Panc1 (cell line): Measurements from ENCODE around the gene MTCH1. TPM values are rescaled to one million over a fixed set of nuclear protein-coding genes. Genes with fewer than 3 reads are reported as not detected.

Experiments used
- ATAC-seq: fragments of 200-7000 bp; cut with Tn5 transposase; 2 replicates; pipeline ENCODE4 v1.9.1; 2020; ENCODE audit warnings: mild to moderate bottlenecking, moderate library complexity
- BruUV-seq: library from RNA; stranded (reverse); fragments of 400-500 nt; replicated peaks from 2 replicates; lab custom pipeline; 2021; lab: Mats Ljungman, UMichigan
- CTCF ChIA-PET: fragments of 300-600 bp; sonication (Branson Sonifier 250); formaldehyde crosslinking; loops from one replicate; lab custom pipeline; 2022; ENCODE audit warnings: antibody characterized with exemption; lab: Charles Lee
- POLR2A ChIA-PET: fragments of 300-600 bp; sonication (Branson Sonifier 250); formaldehyde crosslinking; loops from one replicate; lab custom pipeline; 2022; ENCODE audit warnings: antibody characterized with exemption; lab: Charles Lee
- DNase-seq: peaks from one replicate; pipeline ENCODE4 v3.0.0-alpha.2; 2010; ENCODE audit warnings: low read depth, low spot score
- H3K27ac ChIP-seq: 2 replicates; pipeline ENCODE4 v1.5.1; 2011; ENCODE audit warnings: mild to moderate bottlenecking, low read length, inconsistent platforms
- H3K27me3 ChIP-seq: fragments of 200-500 bp; sonication (Bioruptor generic); 2 replicates; pipeline ENCODE4 v1.6.0; 2014; ENCODE audit warnings: low read length, inconsistent platforms; ENCODE audit not compliant: control insufficient read depth, insufficient read depth
- H3K36me3 ChIP-seq: fragments of 200-500 bp; sonication (Bioruptor generic); 2 replicates; pipeline ENCODE4 v1.5.1; 2014; ENCODE audit warnings: inconsistent platforms, mild to moderate bottlenecking, low read length, moderate library complexity; ENCODE audit not compliant: control insufficient read depth, insufficient read depth
- H3K4me1 ChIP-seq: 2 replicates; pipeline ENCODE4 v1.5.1; 2011; ENCODE audit warnings: inconsistent platforms, mild to moderate bottlenecking, low read length, moderate library complexity; ENCODE audit not compliant: control insufficient read depth, insufficient read depth
- H3K4me3 ChIP-seq, 2 experiments: 2 replicates each; pipeline ENCODE4 v1.5.1; 2011 to 2012; ENCODE audit warnings: low read depth in 2 of 2, low read length in 2 of 2, mild to moderate bottlenecking in 2 of 2, inconsistent platforms in 1 of 2, moderate library complexity in 1 of 2
- H3K9me3 ChIP-seq: fragments of 200-500 bp; sonication (Bioruptor generic); 2 replicates; pipeline ENCODE4 v1.5.1; 2014; ENCODE audit warnings: low read depth, mild to moderate bottlenecking, inconsistent platforms, low read length, moderate library complexity; ENCODE audit not compliant: control insufficient read depth, insufficient read depth
- CTCF ChIP-seq: fragments of 450-650 bp; IDR thresholded peaks from 2 replicates; pipeline ENCODE4 v1.5.1; 2017; ENCODE audit warnings: mild to moderate bottlenecking
- POLR2AphosphoS5 ChIP-seq: IDR thresholded peaks from 2 replicates; pipeline ENCODE4 v1.6.1; 2012; ENCODE audit warnings: mild to moderate bottlenecking, low read depth, low read length, moderate library complexity
- REST ChIP-seq, 2 experiments: IDR thresholded peaks; 2 replicates each; pipeline ENCODE4 v1.6.1; 2011 to 2012; ENCODE audit warnings: low read depth in 2 of 2, control low read depth in 1 of 2, low read length in 1 of 2, mild to moderate bottlenecking in 1 of 2, moderate library complexity in 1 of 2; ENCODE audit not compliant: insufficient read depth in 1 of 2
- SIN3A ChIP-seq: IDR thresholded peaks from 2 replicates; pipeline ENCODE4 v1.6.1; 2012; ENCODE audit warnings: low read depth, mild to moderate bottlenecking, low read length, moderate library complexity, borderline replicate concordance; ENCODE audit not compliant: insufficient read depth
- TCF7L2 ChIP-seq: IDR thresholded peaks from 2 replicates; pipeline ENCODE4 v1.6.1; 2011; ENCODE audit warnings: mild to moderate bottlenecking, low read depth, low read length, inconsistent platforms
- in situ Hi-C: cut with HindIII; loops from 2 replicates; pipeline ENCODE4 v1.10.0; 2016; ENCODE audit warnings: low sequenced_read_pairs, low pct_unique_long_range_greater_than_20kb
- intact Hi-C: fragments of 100-400 bp; cut with micrococcal nuclease; formaldehyde crosslinking; loops from one replicate; pipeline ENCODE4 v1.10.0; 2022; ENCODE audit not compliant: unreplicated experiment
- total RNA-seq: library from RNA; stranded (reverse); gene quantifications from one replicate; pipeline ENCODE4 v1.2.1, GENCODE V29; 2021; ENCODE audit not compliant: unreplicated experiment

MTCH1 gene
- total RNA-seq, 1 experiment from 2014 or later: 223 TPM

GRCh38 chr6:37018198-37019064 is 32.4 kb upstream of the MTCH1 start:
- H3K9me3 ChIP-seq: no peaks in the 10 kb centered on the region
- H3K4me1 ChIP-seq: peaks cover 18% of the 10 kb centered on the region
- no TSS peak for BruUV-seq
- H3K27ac ChIP-seq: no peak overlapping the region; the same call in 1 of the 2 replicates
- ATAC-seq: peak; percentile 96
- no peaks in the 10 kb centered on the region for H3K27me3 ChIP-seq
- intact Hi-C loops: loop anchor here (1.0 to 2.0 kb wide), 3 partner anchors 134 to 252 kb away; partner anchors contain the start of gene C6orf89
- TF ChIP-seq REST (IDR thresholded peaks at IDR 0.05; ENCODE audit: insufficient read depth in 1 of 2, low read depth in 2 of 2, low read length in 1 of 2) (peak in 1 of 2 experiments; percentile 43; a peak in 1 of 4 replicates), CTCF (peak; percentile 96), TCF7L2 (no peak), POLR2AphosphoS5 (no peak), SIN3A (no peak)
- H3K4me3 ChIP-seq: no peak overlapping the region
- DNase-seq: peak; percentile 77
- CTCF ChIA-PET: interaction anchor here (0.6 to 3.8 kb wide), 35 partner anchors 11 to 331 kb away, joined by 3 to 72 read pairs (median 4); partner anchors contain the start of gene C6orf89
- no peaks in the 10 kb centered on the region for H3K36me3 ChIP-seq
- in situ Hi-C loops: no loop called here
- POLR2A ChIA-PET: interaction anchor here (0.6 to 1.0 kb wide), 2 partner anchors 33 to 189 kb away, joined by 4 to 7 read pairs; partner anchors contain the start of gene MTCH1

GRCh38 chr6:37017606-37018197 is 31.7 kb upstream of the MTCH1 start:
- ChIA-PET CTCF (interaction anchor here (0.6 to 3.8 kb wide), 29 partner anchors 11 to 332 kb away, joined by 3 to 72 read pairs (median 4); partner anchors contain the start of gene C6orf89), POLR2A (interaction anchor here (0.6 to 1.0 kb wide), 2 partner anchors 32 to 190 kb away, joined by 4 to 7 read pairs; partner anchors contain the start of gene MTCH1)
- TF ChIP-seq POLR2AphosphoS5 (no peak), TCF7L2 (no peak), SIN3A (no peak), CTCF (no peak), REST (IDR thresholded peaks at IDR 0.05; ENCODE audit: insufficient read depth in 1 of 2, low read depth in 2 of 2, low read length in 1 of 2) (no peak)
- in situ Hi-C loops (no loop called here), intact Hi-C loops (loop anchor here (1.0 to 2.0 kb wide), 3 partner anchors 133 to 251 kb away; partner anchors contain the start of gene C6orf89)
- H3K9me3 ChIP-seq: no peaks in the 10 kb centered on the region
- ATAC-seq: peak; percentile 31
- no peak overlapping the region for H3K27ac ChIP-seq
- no TSS peak for BruUV-seq
- peaks cover 15% of the 10 kb centered on the region for H3K4me1 ChIP-seq
- no peaks in the 10 kb centered on the region for H3K27me3 ChIP-seq
- no peak for DNase-seq
- H3K4me3 ChIP-seq: no peak overlapping the region
- no peaks in the 10 kb centered on the region for H3K36me3 ChIP-seq
